Stimulated activated CD8-positive, alpha-beta memory T cell treated with anti-CD3 and anti-CD28 coated beads, Interleukin-15, amount 100 ng/mL, for 24 hours (primary cell): ENCODE data around the gene NOLC1.
"Not testable (repeated sequence)": the region's sequence is repeated elsewhere in the genome, so short reads cannot be mapped to it uniquely, and the experiment has no call there.

Source experiments
- DNase-seq: peaks from one replicate; pipeline ENCODE4 v3.0.0-alpha.2; 2020; ENCODE audit warnings: low read depth

NOLC1 gene

GRCh38 chr10:102154466-102155116 lies 2.4 kb downstream of the NOLC1 start:
- DNase-seq, result no peak

DNA sequence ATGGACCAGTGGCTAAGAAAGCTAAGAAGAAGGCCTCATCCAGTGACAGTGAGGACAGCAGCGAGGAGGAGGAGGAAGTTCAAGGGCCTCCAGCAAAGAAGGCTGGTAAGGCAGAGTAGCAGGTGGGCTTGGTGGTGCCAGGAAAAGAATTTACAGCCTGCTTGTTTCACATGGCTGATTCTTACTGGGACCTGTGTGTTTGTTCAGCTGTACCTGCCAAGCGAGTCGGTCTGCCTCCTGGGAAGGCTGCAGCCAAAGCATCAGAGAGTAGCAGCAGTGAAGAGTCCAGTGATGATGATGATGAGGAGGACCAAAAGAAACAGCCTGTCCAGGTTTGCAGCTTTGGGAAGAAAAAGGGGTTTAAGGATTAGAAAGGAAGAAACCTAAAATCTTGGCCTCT lies 5.0 kb downstream of the NOLC1 start:
- no peak for DNase-seq

GRCh38 chr10:102159051-102159597 lies 6.9 kb downstream of the NOLC1 start:
- no peak for DNase-seq

GRCh38 chr10:102159831-102160230 lies 7.6 kb downstream of the NOLC1 start:
- no peak for DNase-seq

DNA sequence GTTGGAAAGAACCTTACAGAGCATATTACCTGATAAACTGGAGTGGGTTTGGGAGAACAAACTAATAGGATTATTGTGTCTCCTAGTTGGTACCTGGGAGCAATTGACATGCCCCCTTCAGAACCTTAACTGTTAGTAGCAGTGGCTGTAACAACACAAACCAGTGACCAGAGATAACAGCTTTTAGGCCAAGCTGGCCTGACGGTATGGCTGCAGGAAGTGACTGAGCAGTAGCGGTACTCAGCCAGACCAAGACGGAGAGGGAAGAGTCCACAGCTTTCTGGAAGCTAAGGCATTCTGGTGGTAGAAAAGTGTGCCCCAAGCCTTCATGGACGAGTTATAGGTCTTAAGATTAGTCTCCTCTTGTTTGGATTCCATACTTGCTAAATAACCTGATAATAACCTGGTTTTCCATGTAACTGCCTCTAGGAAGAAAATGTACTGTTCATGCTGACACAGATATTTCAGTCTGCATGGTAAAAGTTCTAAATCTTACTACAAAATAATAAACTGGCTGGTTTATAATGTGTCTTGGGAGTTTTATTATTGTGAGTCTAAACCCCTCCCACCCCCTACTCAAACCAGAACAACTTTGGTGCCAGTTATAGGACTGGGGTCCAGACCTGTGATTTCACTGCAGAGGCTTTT lies 11.3 kb downstream of the NOLC1 start:
- no peak for DNase-seq

GRCh38 chr10:102167861-102168260 lies 15.7 kb downstream of the NOLC1 start:
- DNase-seq, result no peak

DNA sequence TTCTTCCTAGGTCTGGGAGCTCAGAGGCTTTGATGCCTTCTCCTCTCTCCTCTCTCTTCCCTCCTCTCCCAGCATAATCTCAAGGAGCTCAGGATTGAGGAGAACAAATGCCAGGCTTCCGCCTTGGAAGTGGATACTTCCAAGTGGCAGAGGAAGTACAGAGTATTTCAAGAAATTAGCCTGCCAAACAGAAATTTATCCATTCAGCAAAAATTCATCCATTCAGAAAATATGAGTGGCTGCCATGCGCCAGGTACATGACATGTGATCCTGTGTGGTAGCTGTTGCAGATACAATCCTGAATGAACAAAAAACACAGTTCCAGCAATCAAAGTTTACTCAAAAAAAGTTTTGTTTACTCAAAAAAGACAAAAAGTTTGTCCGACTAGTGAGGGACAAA lies 18.4 kb downstream of the NOLC1 start:
- no peak for DNase-seq

GRCh38 chr10:102172288-102172687 lies 20.1 kb downstream of the NOLC1 start:
- no peak for DNase-seq

DNA sequence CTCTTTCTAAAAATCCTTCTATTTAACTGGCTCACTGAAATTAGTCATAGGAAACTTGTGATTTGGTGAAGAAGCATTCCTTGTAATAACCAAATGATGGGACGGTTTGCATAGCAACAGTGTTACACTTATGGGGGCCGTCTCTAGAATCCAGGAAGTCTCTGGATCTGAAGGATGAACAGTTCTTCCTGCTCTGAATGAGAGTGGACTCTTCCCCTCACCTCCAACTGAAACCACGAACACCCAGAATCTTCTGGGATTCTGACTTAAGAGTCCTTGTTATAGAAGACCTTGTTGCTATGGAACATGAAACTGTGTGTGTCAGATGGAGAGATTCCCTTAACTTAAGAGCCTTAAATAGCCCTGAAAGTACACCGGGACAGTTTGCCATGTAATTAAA lies 23.2 kb downstream of the NOLC1 start:
- no peak for DNase-seq

DNA sequence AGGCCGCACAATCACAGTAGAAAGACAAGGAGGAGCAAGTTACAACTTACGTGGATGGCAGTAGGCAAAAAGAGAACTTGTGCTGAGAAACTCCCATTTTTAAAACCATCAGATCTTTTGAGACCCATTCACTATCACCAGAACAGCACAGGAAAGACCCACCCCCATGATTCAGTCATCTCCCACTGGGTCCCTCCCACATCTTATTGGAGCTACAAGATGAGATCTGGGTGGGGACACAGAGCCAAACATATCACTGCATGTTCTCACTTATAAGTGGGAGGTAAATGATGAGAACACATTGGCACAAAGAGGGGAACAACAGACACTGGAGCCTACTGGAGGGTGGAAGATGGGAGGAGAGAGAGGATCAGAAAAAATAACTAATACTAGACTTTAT lies 32.4 kb downstream of the NOLC1 start:
- no peak for DNase-seq

DNA sequence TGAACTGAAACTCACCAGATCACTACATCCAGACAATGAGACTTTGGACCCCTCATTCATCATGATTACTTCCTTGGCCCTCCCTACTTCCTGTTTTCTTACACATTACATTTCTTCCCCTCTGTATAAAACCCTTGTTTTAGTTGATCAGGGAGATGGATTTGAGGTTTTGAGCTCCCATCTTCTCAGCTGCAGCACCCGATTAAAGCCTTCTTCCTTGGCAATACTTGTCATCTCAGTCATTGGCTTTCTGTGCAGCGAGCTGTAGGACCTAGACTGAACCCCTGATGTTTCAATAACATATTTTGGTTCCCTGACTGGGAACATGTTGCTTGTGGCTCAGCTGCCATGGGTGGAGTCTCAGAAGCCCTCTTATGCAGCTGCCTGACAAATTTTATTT lies 33.1 kb downstream of the NOLC1 start:
- DNase-seq, result no peak

GRCh38 chr10:102185811-102186527 lies 33.8 kb downstream of the NOLC1 start:
- no peak for DNase-seq

DNA sequence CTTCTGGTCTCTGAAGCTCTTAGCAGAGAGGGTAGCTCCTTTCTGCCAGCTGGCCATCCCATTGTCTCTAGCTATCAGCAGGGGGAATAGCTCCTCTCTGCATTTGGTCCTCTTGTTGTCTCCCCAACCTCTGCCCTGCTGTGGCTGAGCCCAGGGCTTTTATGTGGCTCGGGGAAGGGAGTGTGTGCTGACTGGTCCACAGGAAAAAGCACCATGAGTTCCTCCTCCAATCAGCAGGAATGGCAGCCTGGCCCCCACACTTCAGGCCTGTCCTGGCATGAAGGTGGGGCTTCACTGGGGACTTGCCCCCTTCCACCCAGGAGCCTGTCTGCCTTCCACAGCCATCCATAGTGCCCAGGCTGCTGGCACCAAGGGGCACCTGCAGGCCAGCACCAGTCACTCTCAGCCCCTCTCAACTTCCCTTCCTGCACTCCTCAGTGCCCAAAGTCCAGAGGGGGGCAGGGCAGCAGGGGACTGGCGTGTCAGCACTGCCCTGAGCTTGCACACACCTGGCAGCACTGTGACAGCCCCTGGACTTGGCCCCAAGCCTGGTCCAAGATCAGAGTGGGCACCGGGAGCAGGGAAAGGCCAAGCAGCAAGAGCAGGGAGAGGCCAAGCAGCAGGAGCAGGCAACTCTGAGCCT lies 36.2 kb downstream of the NOLC1 start:
- DNase-seq, result no peak

- not testable (repeated sequence) for DNase-seq
These were observed 37.0 kb downstream of the NOLC1 start for GRCh38 chr10:102188941-102189898.

DNA sequence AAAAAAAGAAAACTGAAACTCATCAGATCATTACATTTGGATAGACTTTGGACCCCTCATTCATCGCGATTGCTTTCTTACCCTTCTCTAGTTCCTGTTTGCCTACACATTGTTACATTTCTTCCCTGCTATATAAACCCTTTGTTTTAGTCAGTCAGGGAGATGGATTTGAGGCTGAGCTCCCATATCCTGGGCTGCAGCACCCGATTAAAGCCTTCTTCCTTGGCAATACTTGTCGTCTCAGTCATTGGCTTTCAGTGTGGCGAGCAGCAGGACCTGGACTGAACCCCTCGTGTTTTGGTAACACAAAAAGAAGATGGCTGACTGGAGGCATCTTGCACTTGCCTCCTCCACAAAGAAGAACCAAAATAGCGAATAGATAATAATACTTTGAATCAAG lies 39.8 kb downstream of the NOLC1 start:
- DNase-seq, result no peak

GRCh38 chr10:102195296-102195870 lies 43.2 kb downstream of the NOLC1 start:
- DNase-seq, result no peak

DNA sequence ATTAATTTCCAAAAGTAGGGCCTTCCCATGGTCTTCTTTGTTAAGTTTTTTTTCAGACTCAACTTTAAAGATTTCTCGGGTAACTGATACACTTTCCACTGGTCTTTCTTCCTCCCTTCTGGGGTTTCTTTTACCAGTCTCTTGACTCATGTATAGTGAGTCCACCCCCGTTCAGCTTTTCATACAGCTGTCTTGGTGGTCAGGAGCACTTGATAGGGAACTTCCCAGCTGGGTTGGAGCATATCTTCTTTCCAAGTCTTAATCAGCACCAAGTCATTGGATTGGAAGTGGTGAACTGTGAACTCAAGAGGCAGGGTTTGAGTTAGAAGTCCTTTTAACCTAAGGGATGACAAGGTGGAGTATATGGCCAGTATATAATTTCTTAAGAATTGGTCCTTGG lies 44.7 kb downstream of the NOLC1 start:
- no peak for DNase-seq

GRCh38 chr10:102198027-102198426 lies 45.8 kb downstream of the NOLC1 start:
- no peak for DNase-seq

DNA sequence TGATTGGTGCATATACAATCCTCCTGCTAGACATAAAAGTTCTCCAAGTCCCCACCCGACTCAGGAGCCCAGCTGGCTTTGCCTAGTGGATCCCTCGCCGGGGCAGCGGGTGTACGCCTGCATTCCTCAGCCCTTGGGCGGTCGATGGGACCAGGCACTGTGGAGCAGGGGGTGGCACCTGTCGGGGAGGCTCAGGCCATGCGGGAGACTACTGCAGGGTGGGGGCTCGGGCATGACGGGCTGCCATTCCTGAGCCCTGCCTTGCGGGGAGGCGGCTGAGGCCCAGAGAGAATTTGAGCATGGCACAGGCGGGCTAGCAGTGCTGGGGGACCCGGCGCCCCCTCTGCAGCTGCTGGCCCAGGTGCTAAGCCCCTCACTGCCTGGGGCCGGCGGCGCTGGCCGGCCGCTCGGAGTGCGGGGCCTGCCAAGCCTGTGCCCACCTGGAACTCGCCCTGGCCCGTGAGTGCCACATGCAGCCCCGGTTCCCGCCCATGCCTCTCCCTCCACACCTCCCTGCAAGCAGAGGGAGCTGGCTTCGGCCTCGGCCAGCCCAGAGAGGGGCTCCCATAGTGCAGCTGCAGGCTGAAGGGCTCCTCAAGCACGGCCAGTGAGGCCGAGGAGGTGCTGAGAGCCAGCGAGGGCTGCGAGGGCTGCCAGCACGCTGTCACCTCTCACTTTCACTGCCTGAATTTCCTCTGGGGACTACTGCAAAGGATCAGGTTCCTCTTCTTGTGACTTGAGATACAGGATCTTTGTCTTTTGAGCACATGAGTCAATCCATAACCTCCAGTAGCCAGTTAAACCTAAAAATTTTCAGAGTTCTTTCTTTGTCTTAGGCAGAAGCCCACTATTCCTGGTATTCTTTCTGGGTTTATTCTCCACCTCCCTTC lies 48.8 kb downstream of the NOLC1 start:
- no peak for DNase-seq

- no peak for DNase-seq
These were observed 50.2 kb downstream of the NOLC1 start for GRCh38 chr10:102202386-102202785.
